Measurements from ENCODE around the gene DYRK2. TPM values are rescaled to one million over a fixed set of nuclear protein-coding genes. Genes with fewer than 3 reads are reported as not detected.

Gene DYRK2
- 51.6 and 58.2 TPM in 2 replicates for total RNA-seq (2014; rRNA removed; shearing (Covaris generic))

GRCh38 chr12:67648521-67649260 is at the start of gene DYRK2:
TSS of gene DYRK2 (plus strand) at chr12:67648745. CDS start at chr12:67649134, 389 bp downstream.
- Histone ChIP-seq H3K27ac (peak within 1 kb of the TSS; percentile 96), H3K36me3 (peaks cover 30% of the 10 kb centered on the region), H3K27me3 (no peaks in the 10 kb centered on the region), H3K9me3 (replicated peaks) (no peaks in the 10 kb centered on the region), H3K4me1 (peaks cover 26% of the 10 kb centered on the region), H3K4me3 (peak within 1 kb of the TSS; percentile 100)
- peak; percentile 85 to 87 for DNase-seq

- Histone ChIP-seq H3K27me3 (no peaks in the 10 kb centered on the region), H3K27ac (no peak overlapping the region), H3K4me3 (no peak overlapping the region), H3K9me3 (replicated peaks) (no peaks in the 10 kb centered on the region), H3K4me1 (peaks cover 10% of the 10 kb centered on the region), H3K36me3 (no peaks in the 10 kb centered on the region)
- no peak for DNase-seq
Observed at GRCh38 chr12:67599691-67600090, 48.9 kb upstream of the DYRK2 start.

GRCh38 chr12:67601126-67601525 is 47.4 kb upstream of the DYRK2 start:
- no peaks in the 10 kb centered on the region for H3K27me3 ChIP-seq
- H3K9me3 ChIP-seq (replicated peaks), result no peaks in the 10 kb centered on the region
- no peak overlapping the region for H3K27ac ChIP-seq
- H3K4me1 ChIP-seq, result no peaks in the 10 kb centered on the region
- no peak overlapping the region for H3K4me3 ChIP-seq
- H3K36me3 ChIP-seq, result no peaks in the 10 kb centered on the region
- no peak for DNase-seq

GRCh38 chr12:67609226-67609870 is 39.2 kb upstream of the DYRK2 start:
- H3K4me1 ChIP-seq, result peaks cover 4% of the 10 kb centered on the region; the same call in 1 of the 2 replicates
- H3K36me3 ChIP-seq, result no peaks in the 10 kb centered on the region
- DNase-seq, result no peak
- H3K9me3 ChIP-seq (replicated peaks), result no peaks in the 10 kb centered on the region
- no peaks in the 10 kb centered on the region for H3K27me3 ChIP-seq
- no peak overlapping the region for H3K27ac ChIP-seq
- H3K4me3 ChIP-seq, result no peak overlapping the region

- DNase-seq, result no peak
- H3K9me3 ChIP-seq (replicated peaks), result no peaks in the 10 kb centered on the region
- H3K27me3 ChIP-seq, result no peaks in the 10 kb centered on the region
- H3K36me3 ChIP-seq, result no peaks in the 10 kb centered on the region
- no peak overlapping the region for H3K4me3 ChIP-seq
- H3K4me1 ChIP-seq, result peaks cover 13% of the 10 kb centered on the region; the same call in 1 of the 2 replicates
- no peak overlapping the region for H3K27ac ChIP-seq
Observed at GRCh38 chr12:67613040-67613439, 35.5 kb upstream of the DYRK2 start.

- H3K4me1 ChIP-seq, result peaks cover 13% of the 10 kb centered on the region; the same call in 1 of the 2 replicates
- no peaks in the 10 kb centered on the region for H3K9me3 ChIP-seq (replicated peaks)
- no peak for DNase-seq
- no peaks in the 10 kb centered on the region for H3K27me3 ChIP-seq
- H3K36me3 ChIP-seq, result no peaks in the 10 kb centered on the region
- H3K27ac ChIP-seq, result no peak overlapping the region
- no peak overlapping the region for H3K4me3 ChIP-seq
Observed at GRCh38 chr12:67617629-67618028, 30.9 kb upstream of the DYRK2 start.

GRCh38 chr12:67618303-67618702 is 30.2 kb upstream of the DYRK2 start:
- Histone ChIP-seq H3K36me3 (no peaks in the 10 kb centered on the region), H3K27me3 (no peaks in the 10 kb centered on the region), H3K4me3 (no peak overlapping the region), H3K27ac (no peak overlapping the region), H3K9me3 (replicated peaks) (no peaks in the 10 kb centered on the region), H3K4me1 (peaks cover 13% of the 10 kb centered on the region; the same call in 1 of the 2 replicates)
- no peak for DNase-seq

- no peak for DNase-seq
- Histone ChIP-seq H3K27me3 (no peaks in the 10 kb centered on the region), H3K4me3 (no peak overlapping the region)
Observed at GRCh38 chr12:67621112-67621511, 27.4 kb upstream of the DYRK2 start.

GRCh38 chr12:67621926-67622325 is 26.6 kb upstream of the DYRK2 start:
- H3K27me3 ChIP-seq, result no peaks in the 10 kb centered on the region
- H3K4me3 ChIP-seq, result no peak overlapping the region
- H3K9me3 ChIP-seq (replicated peaks), result no peaks in the 10 kb centered on the region
- no peaks in the 10 kb centered on the region for H3K36me3 ChIP-seq
- no peak overlapping the region for H3K27ac ChIP-seq
- DNase-seq, result no peak
- no peaks in the 10 kb centered on the region for H3K4me1 ChIP-seq

More at GRCh38 chr12:67621112-67621511, 27.4 kb upstream of the DYRK2 start:
- Histone ChIP-seq H3K36me3 (no peaks in the 10 kb centered on the region), H3K27ac (no peak overlapping the region), H3K9me3 (replicated peaks) (no peaks in the 10 kb centered on the region), H3K4me1 (no peaks in the 10 kb centered on the region)

GRCh38 chr12:67623259-67623658 is 25.3 kb upstream of the DYRK2 start:
- DNase-seq, result no peak
- Histone ChIP-seq H3K36me3 (no peaks in the 10 kb centered on the region), H3K9me3 (replicated peaks) (no peaks in the 10 kb centered on the region), H3K4me3 (no peak overlapping the region), H3K27ac (no peak overlapping the region), H3K27me3 (no peaks in the 10 kb centered on the region), H3K4me1 (no peaks in the 10 kb centered on the region)

- no peak overlapping the region for H3K4me3 ChIP-seq
- DNase-seq, result no peak
- H3K27ac ChIP-seq, result no peak overlapping the region
- no peaks in the 10 kb centered on the region for H3K4me1 ChIP-seq
- no peaks in the 10 kb centered on the region for H3K27me3 ChIP-seq
- H3K9me3 ChIP-seq (replicated peaks), result no peaks in the 10 kb centered on the region
- no peaks in the 10 kb centered on the region for H3K36me3 ChIP-seq
Observed at GRCh38 chr12:67624355-67624754, 24.2 kb upstream of the DYRK2 start.

GRCh38 chr12:67625004-67625403 is 23.5 kb upstream of the DYRK2 start:
- H3K9me3 ChIP-seq (replicated peaks), result no peaks in the 10 kb centered on the region
- no peaks in the 10 kb centered on the region for H3K36me3 ChIP-seq
- no peaks in the 10 kb centered on the region for H3K27me3 ChIP-seq
- H3K4me3 ChIP-seq, result no peak overlapping the region
- DNase-seq, result no peak
- no peaks in the 10 kb centered on the region for H3K4me1 ChIP-seq
- no peak overlapping the region for H3K27ac ChIP-seq

GRCh38 chr12:67626156-67626555 is 22.4 kb upstream of the DYRK2 start:
- no peak for DNase-seq
- Histone ChIP-seq H3K4me3 (no peak overlapping the region), H3K36me3 (no peaks in the 10 kb centered on the region), H3K27ac (no peak overlapping the region), H3K4me1 (no peaks in the 10 kb centered on the region), H3K9me3 (replicated peaks) (no peaks in the 10 kb centered on the region), H3K27me3 (no peaks in the 10 kb centered on the region)

- H3K4me3 ChIP-seq, result no peak overlapping the region
- no peak overlapping the region for H3K27ac ChIP-seq
- no peaks in the 10 kb centered on the region for H3K36me3 ChIP-seq
- no peaks in the 10 kb centered on the region for H3K4me1 ChIP-seq
- H3K27me3 ChIP-seq, result no peaks in the 10 kb centered on the region
- H3K9me3 ChIP-seq (replicated peaks), result no peaks in the 10 kb centered on the region
- peak; percentile 14 to 24 for DNase-seq
Observed at GRCh38 chr12:67630373-67631088, 18.0 kb upstream of the DYRK2 start.

- Histone ChIP-seq H3K9me3 (replicated peaks) (no peaks in the 10 kb centered on the region), H3K4me3 (no peak overlapping the region), H3K36me3 (no peaks in the 10 kb centered on the region), H3K4me1 (no peaks in the 10 kb centered on the region), H3K27me3 (no peaks in the 10 kb centered on the region), H3K27ac (no peak overlapping the region)
- DNase-seq, result no peak
Observed at GRCh38 chr12:67632005-67632404, 16.5 kb upstream of the DYRK2 start.
